HG02852 (cell line): ENCODE data around the gene RCAN3.
A peak's percentile ranks its signal among the peaks of the same experiment; 100 is the strongest.
"Not testable (repeated sequence)": the region's sequence is repeated elsewhere in the genome, so short reads cannot be mapped to it uniquely, and the experiment has no call there.

Source experiments
- ATAC-seq: cut with Tn5 transposase; IDR thresholded peaks from one replicate; pipeline ENCODE4 v1.9.1; 2021; ENCODE audit warnings: mild to moderate bottlenecking, moderate library complexity; ENCODE audit not compliant: unreplicated experiment

Gene RCAN3

GRCh38 chr1:24502709-24503058 lies at the start of gene RCAN3:
Gene RCAN3 (plus strand): TSS chr1:24502836. CDS start chr1:24514373, 11,537 bp downstream.
- ATAC-seq = peak; percentile 72

DNA sequence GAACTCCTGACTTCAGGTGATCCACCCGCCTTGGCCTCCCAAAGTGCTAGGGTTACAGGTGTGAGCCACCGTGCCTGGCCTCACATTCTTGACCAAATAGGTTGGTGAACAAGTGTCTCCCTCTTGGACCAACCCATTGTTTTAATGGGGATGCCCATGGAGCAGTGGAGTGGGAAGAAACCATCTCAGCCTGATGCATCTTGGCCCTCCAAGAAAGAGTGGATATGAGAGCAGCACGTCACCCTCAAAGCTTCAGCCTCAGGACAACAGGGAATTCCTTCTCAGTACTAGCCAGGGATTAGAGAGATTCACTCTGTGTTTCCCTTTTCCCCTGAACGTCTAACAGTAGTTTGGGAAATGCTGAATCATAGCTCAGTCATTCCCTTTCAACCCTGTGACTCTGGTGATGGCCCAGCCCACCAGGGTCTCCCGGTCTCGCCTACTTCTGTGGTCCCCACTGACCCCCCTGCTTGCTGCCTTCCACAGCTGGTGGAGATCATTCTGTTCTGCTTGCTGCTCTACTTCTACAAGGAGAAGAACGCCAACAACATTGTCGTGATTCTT lies 49.6 kb upstream of the RCAN3 start:
- no peak for ATAC-seq

DNA sequence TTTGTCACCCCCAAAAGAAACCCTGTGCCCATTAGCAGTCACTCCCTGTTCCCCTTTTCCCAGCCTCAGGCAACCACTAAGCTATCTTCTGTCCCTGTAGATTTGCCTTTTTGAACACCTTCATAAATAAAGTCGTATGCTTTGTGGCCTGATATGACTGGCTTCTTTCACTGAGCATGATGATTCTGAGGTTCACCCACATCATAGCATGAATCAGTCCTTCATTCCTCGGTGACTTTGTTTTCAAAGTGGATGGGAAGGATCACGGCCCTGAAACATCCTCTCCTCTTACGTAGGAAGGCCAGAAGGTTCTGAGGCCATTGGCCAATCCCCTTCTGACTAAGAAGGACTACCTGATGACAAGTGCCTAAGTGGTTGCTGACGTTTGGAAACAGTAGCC lies 48.0 kb upstream of the RCAN3 start:
- ATAC-seq = no peak

DNA sequence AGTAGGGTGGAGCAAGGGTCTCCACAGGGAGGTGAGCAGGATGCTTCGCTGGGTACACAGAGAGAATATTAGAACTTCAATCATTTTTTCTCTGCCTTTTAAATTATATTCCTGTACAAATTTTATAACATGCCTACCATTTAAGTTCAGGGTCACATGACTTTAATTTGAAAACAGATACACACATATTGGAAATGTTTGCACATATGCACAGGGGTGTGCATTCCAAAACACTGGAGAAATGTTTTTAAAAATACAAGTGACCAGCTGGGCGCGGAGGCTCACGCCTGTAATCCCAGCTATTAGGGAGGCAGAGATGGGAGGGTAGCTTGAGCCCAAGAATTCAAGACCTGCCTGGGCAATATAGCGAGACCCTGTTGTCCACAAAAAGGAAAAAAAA lies 47.4 kb upstream of the RCAN3 start:
- no peak for ATAC-seq

DNA sequence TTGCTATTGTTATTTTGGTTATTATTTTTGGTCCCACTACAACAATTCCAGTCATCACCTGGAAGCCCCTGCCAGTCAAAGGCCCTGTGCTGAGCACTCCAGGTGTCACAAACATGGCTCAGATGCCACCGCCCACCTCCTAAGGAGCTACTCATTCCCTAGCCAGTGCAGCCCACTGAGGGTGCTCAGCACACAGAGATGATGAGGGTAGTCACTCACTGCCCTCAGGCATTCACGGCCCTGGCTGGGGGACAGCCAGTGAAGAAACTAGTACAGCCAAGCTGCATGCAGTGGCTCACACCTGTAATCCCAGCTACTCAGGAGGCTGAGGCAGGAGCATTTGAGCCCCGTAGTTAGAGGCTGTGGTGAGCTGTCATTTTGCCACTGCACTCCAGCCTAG lies 44.8 kb upstream of the RCAN3 start:
- ATAC-seq = no peak

GRCh38 chr1:24459551-24460266 lies 42.9 kb upstream of the RCAN3 start:
- no peak for ATAC-seq

DNA sequence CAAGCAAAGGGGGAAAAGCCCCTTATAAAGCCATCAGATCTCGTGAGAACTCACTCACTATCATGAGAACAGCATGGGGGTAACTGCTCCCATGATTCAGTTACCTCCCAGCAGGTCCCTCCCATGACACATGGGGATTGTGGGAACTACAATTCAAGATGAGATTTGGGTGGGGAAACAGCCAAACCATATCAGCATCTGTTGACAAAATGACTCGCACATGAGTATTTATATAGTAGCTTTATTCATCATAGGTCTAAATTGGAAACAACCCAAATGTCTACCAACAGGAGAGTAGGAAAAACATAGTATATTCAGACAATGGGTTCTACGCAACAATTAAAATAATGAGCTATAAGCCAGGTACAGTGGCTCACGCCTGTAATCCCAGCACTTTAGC lies 40.5 kb upstream of the RCAN3 start:
- ATAC-seq = not testable (repeated sequence)

DNA sequence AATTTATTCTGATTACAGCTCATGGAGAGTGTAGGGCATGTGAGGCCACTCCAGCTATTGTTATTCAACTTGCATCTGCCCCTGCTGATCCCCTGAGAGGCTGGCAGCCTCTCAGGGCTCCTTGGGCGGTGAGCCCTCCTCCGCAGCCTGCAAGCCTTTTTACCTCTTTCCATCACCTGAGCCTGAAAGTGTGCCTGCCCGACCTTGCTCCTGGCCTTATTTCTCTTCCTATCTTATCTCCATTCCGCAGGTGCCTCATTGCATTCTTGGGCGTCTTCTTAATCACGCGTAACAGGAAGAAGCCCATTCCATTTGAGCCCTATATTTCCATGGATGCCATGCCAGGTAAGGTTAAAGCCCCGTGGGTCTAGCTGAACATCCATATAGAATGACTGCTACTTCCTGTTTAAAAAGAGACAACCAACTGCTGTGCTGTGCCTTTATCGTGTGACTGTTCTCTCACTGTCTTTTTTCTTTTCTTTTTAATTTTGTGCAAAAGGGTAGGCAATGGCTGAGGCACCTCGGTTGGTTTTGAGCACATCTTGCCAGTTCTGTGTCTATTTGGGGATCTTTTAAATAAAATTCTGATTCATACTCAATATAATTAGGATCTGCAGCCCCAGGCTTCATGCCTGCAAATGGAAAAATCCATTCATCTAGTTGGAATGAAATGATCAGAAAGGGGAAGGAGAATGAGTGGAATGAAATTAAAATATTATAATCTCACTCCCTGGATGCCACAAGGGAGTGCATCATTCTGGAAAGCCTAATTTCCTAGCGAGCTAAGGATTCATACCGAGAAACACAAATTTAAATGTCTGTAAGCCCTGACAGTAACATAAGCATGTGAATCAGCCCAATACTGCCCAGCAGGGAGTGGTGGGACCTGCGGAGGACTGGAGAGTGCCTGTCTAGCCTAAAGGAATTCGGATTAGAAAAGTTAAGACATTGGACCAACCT lies 38.6 kb upstream of the RCAN3 start:
- no peak for ATAC-seq

DNA sequence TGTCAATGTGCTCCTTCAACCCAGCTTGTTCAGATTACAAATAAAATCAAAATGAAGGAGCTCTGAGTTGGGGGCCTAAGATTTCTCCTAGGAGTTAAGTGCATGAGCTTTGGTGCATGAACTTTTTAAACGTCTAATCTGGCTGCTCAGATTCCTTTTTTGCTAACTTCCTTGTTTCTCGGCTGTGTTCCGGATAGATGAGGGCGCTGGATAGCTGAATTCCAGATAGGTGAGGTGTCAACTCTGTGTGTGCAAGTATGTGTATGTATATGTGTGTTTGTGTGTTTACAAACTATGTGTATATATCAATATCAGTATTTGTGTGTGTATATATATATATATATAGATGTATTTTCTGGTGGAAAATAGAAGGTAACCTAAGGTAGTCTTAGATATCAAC lies 37.5 kb upstream of the RCAN3 start:
- no peak for ATAC-seq

GRCh38 chr1:24465638-24466037 lies 37.0 kb upstream of the RCAN3 start:
- no peak for ATAC-seq

- ATAC-seq = no peak
Observed at GRCh38 chr1:24468685-24469316, 33.8 kb upstream of the RCAN3 start.

DNA sequence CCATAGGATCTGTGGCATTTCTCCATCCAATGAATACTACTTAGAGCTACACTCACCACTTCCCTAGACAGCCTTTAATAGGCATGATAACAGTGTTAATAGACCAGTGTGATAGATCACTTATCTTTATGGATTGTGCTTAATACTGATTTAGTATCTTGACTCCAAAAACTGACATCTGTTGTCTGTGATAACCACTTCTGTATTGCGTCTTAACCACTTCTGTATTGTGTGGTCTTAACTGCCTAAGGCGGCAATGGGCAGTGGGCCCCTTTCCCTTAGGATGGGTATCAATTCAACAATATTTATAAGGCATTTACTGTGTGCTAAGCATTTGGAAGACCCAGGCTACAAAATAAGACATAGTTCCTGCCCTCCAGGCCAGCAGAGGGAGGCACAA lies 32.0 kb upstream of the RCAN3 start:
- ATAC-seq = no peak

DNA sequence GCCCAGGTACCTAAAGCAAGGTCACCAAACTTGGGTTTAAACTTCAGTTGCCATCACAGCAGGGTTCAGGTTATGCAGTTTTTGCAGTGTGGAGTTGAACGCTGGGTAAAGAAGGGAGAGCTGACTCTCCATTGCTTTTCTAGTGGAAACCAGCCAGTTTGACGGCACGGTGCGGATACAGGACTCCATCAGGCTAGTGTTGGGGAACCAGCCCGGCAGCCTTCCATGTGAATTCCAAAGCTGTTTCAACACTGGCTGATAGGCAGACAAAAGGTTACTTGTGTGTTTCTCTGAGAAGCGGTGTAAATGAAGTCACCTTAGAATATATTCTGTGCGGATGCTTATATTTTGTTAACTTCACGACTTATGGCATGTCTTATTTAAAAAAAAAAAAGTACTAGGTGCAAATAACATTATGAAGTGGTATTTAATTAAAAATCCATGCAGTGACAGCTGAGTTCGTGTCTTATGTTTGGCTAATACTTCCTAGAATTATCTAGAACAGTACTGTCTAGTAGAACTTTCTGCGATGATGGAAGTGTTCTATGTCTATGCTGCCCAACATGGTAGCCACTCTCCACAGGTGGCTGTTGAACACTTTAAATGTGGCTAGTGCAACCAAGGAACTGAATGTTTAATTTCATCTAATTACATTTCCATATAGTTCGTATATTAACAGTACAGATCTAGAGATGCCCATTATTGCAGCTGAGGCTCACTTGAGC lies 29.9 kb upstream of the RCAN3 start:
- ATAC-seq = no peak

- ATAC-seq = no peak
Observed at GRCh38 chr1:24474193-24474592, 28.4 kb upstream of the RCAN3 start.

DNA sequence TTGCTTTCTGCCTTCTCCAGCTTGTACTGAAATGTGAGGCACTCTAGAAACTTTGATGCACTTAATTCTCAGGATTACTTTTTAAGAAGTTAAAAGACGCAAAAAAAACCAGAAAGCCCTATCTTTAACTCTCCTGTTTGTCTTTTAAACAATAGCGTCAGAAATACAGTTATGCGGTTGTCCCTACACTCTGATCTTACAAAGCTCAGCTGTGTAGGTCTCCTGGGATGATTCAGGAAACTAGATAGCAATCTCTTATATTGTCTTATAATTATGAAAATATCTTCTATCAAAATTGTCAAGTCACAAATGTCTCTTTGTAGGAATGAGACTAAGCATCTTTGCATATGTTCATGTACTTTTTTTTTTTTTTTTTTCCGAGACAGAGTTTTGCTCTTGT lies 26.9 kb upstream of the RCAN3 start:
- ATAC-seq = no peak

DNA sequence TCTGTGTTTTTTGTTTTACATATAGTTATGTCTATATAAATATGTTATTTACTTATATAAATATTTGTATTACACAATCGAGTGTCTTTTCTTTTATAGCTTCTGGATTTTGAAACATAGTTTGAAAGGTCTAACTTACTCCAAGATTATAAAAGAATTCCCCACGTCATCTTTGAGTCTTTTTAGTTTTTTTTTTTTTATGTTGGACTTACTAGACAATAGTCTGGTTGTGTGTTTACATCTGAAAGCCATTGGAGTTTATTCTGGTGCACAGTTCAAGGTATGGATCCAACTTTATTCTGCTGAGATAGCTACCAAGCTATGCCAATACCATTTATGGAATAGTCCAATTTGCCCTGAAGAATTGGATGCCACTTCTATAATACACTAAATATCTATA lies 26.1 kb upstream of the RCAN3 start:
- no peak for ATAC-seq

DNA sequence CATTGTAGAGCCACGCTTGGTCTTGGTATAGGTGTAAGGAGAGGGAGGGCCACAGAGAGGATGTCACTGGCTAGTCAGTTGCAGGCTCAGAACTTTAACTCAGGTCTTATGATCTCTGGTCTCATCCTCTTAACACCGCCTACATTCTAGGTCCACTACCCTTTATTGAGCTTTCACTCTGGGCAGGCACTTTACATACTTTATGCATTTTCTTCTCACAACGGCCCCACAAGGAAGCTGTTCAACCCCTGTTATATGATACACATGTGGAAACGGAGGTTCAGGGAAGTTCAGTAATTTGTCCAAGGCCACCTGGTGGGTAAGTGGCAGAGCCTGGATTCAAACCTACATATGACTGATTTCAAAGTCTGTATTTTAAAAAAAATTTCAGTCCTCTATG lies 25.3 kb upstream of the RCAN3 start:
- no peak for ATAC-seq

DNA sequence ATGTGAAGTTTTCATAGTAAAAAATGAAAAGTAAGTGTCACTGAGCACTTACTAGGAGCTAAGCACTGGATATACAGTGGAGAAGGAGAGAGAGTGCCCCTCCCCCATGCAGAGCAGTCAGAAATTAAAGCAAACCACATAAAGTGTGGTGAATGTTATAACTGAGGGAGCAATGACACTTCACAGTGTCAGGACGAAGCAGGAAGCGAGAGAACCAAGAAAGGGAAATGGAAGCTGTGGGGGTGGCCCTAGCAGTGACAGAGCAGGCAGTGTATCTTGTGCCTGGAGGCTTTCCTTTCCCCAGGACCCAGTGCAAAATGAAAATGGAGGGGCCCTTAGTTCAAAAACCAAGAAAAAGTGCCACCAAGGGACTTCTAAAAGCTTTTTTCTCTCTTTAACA lies 21.5 kb upstream of the RCAN3 start:
- ATAC-seq = peak; percentile 64

GRCh38 chr1:24481843-24482610 lies 20.6 kb upstream of the RCAN3 start:
- no peak for ATAC-seq

DNA sequence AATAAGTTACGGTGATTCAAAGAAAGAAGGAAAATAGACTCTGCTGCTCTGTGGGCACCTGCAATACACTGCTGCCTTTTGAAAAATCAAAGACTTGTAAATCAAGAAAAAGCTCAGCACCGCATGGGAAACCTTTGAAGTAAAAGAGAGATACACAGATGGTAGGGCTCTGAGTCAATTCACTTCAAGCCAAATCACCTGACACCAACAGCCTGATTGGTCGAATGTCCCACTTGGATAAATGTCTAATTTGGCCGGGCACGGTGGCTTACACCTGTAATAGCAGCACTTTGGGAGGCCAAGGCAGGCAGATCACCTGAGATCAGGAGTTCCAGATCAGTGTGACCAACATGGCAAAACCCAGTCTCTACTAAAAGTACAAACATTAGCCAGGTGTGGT lies 19.2 kb upstream of the RCAN3 start:
- ATAC-seq = no peak
